ENCODE measurements around the gene ANKS1A.

- TF ChIP-seq, protein P1, sequence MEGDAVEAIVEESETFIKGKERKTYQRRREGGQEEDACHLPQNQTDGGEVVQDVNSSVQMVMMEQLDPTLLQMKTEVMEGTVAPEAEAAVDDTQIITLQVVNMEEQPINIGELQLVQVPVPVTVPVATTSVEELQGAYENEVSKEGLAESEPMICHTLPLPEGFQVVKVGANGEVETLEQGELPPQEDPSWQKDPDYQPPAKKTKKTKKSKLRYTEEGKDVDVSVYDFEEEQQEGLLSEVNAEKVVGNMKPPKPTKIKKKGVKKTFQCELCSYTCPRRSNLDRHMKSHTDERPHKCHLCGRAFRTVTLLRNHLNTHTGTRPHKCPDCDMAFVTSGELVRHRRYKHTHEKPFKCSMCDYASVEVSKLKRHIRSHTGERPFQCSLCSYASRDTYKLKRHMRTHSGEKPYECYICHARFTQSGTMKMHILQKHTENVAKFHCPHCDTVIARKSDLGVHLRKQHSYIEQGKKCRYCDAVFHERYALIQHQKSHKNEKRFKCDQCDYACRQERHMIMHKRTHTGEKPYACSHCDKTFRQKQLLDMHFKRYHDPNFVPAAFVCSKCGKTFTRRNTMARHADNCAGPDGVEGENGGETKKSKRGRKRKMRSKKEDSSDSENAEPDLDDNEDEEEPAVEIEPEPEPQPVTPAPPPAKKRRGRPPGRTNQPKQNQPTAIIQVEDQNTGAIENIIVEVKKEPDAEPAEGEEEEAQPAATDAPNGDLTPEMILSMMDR (IDR thresholded peaks at IDR 0.05) = no peak
- no peak for TF ChIP-seq POLR2A (IDR thresholded peaks at IDR 0.05)
Observed at GRCh38 chr6:35056952-35057351, 167.9 kb downstream of the ANKS1A start.

All from testis (tissue), 2 donors.